H9 (cell line): ENCODE data around the gene SLC2A4. TPM values are rescaled to one million over a fixed set of nuclear protein-coding genes. Genes with fewer than 3 reads are reported as not detected.

Source experiments
- DNase-seq: peaks from one replicate; pipeline ENCODE4 v3.0.0-alpha.2; 2017
- H2AFZ ChIP-seq: one replicate; pipeline ENCODE4 v1.6.1; 2013; ENCODE audit warnings: mild to moderate bottlenecking, low read length, control low read depth, moderate library complexity
- H2AK5ac ChIP-seq: 2 replicates; pipeline ENCODE4 v1.6.1; 2013; ENCODE audit warnings: low read length, control low read depth, mixed read lengths; ENCODE audit not compliant: insufficient read length
- H2BK120ac ChIP-seq: one replicate; pipeline ENCODE4 v1.6.1; 2013; ENCODE audit warnings: low read depth, mild to moderate bottlenecking, low read length, control low read depth, inconsistent platforms; ENCODE audit not compliant: poor library complexity, severe bottlenecking
- H2BK12ac ChIP-seq: 2 replicates; pipeline ENCODE4 v1.6.1; 2013; ENCODE audit warnings: low read length, control low read depth, mixed read lengths, low read depth; ENCODE audit not compliant: insufficient read length
- H2BK15ac ChIP-seq: 2 replicates; pipeline ENCODE4 v1.6.1; 2013; ENCODE audit warnings: low read depth, low read length, control low read depth
- H2BK20ac ChIP-seq: one replicate; pipeline ENCODE4 v1.6.1; 2013; ENCODE audit warnings: low read depth, mild to moderate bottlenecking, low read length, control low read depth, inconsistent platforms; ENCODE audit not compliant: poor library complexity, severe bottlenecking
- H2BK5ac ChIP-seq: 2 replicates; pipeline ENCODE4 v1.6.1; 2013; ENCODE audit warnings: low read length, control low read depth, mixed read lengths; ENCODE audit not compliant: insufficient read length
- H3K14ac ChIP-seq: 2 replicates; pipeline ENCODE4 v1.6.1; 2013; ENCODE audit warnings: low read length, control low read depth; ENCODE audit not compliant: insufficient read depth
- H3K18ac ChIP-seq: 2 replicates; pipeline ENCODE4 v1.6.1; 2013; ENCODE audit warnings: low read depth, mild to moderate bottlenecking, mixed read lengths, low read length, control low read depth; ENCODE audit not compliant: insufficient read length
- H3K23ac ChIP-seq: 2 replicates; pipeline ENCODE4 v1.6.1; 2013; ENCODE audit warnings: low read length, control low read depth, mixed read lengths, low read depth; ENCODE audit not compliant: insufficient read length
- H3K23me2 ChIP-seq: 2 replicates; pipeline ENCODE4 v1.6.1; 2013; ENCODE audit warnings: low read depth, mild to moderate bottlenecking, mixed read lengths, low read length, control low read depth; ENCODE audit not compliant: insufficient read length, poor library complexity, severe bottlenecking
- H3K27ac ChIP-seq: 2 replicates; pipeline ENCODE4 v1.5.1; 2013; ENCODE audit warnings: low read length, control low read depth, mixed read lengths, low read depth; ENCODE audit not compliant: insufficient read length
- H3K27me3 ChIP-seq: 2 replicates; pipeline ENCODE4 v1.6.1; 2013; ENCODE audit warnings: low read length, control low read depth, inconsistent platforms; ENCODE audit not compliant: insufficient read depth
- H3K4ac ChIP-seq: 2 replicates; pipeline ENCODE4 v1.6.1; 2013; ENCODE audit warnings: low read depth, mild to moderate bottlenecking, control low read depth, inconsistent platforms, low read length, moderate library complexity
- H3K4me1 ChIP-seq: 2 replicates; pipeline ENCODE4 v1.6.1; 2013; ENCODE audit warnings: low read length, control low read depth, inconsistent platforms; ENCODE audit not compliant: insufficient read depth
- H3K4me2 ChIP-seq: 2 replicates; pipeline ENCODE4 v1.6.1; 2013; ENCODE audit warnings: low read length, control low read depth, mixed read lengths; ENCODE audit not compliant: insufficient read length, insufficient read depth
- H3K56ac ChIP-seq: 2 replicates; pipeline ENCODE4 v1.6.1; 2013; ENCODE audit warnings: low read depth, mild to moderate bottlenecking, mixed read lengths, low read length, control low read depth; ENCODE audit not compliant: insufficient read length
- H3K79me1 ChIP-seq: 2 replicates; pipeline ENCODE4 v1.6.1; 2013; ENCODE audit warnings: low read depth, mild to moderate bottlenecking, moderate library complexity, low read length, control low read depth, inconsistent platforms; ENCODE audit not compliant: insufficient read depth, poor library complexity, severe bottlenecking
- H3K79me2 ChIP-seq: 2 replicates; pipeline ENCODE4 v1.6.1; 2013; ENCODE audit warnings: low read length, control low read depth, inconsistent platforms; ENCODE audit not compliant: insufficient read depth
- H3K9ac ChIP-seq: 2 replicates; pipeline ENCODE4 v1.6.1; 2013; ENCODE audit warnings: low read length, control low read depth, mixed read lengths; ENCODE audit not compliant: insufficient read length; ENCODE audit errors: extremely low read depth
- H3K9me3 ChIP-seq: one replicate; pipeline ENCODE4 v1.6.1; 2013; ENCODE audit warnings: low read depth, low read length, inconsistent platforms; ENCODE audit not compliant: control insufficient read depth
- H3T11ph ChIP-seq: one replicate; pipeline ENCODE4 v1.6.1; 2013; ENCODE audit warnings: mild to moderate bottlenecking, low read length, control low read depth, inconsistent platforms
- H4K20me1 ChIP-seq: one replicate; pipeline ENCODE4 v1.6.1; 2013; ENCODE audit not compliant: control insufficient read depth, insufficient read length, insufficient read depth
- H4K5ac ChIP-seq: 2 replicates; pipeline ENCODE4 v1.6.1; 2013; ENCODE audit warnings: low read depth, mild to moderate bottlenecking, mixed read lengths, low read length, control low read depth; ENCODE audit not compliant: insufficient read length
- H4K8ac ChIP-seq: replicated peaks from 2 replicates; pipeline ENCODE4 v1.6.1; 2013; ENCODE audit warnings: low read length, control low read depth, mixed read lengths, low read depth; ENCODE audit not compliant: insufficient read length
- H4K91ac ChIP-seq: 2 replicates; pipeline ENCODE4 v1.6.1; 2013; ENCODE audit warnings: low read depth, mild to moderate bottlenecking, moderate library complexity, mixed read lengths, low read length, control low read depth; ENCODE audit not compliant: insufficient read length
- H3K27ac Mint-ChIP-seq, 3 experiments: 2 replicates in 2 of 3; 3 replicates in 1 of 3; pipeline ENCODE4 v1.8.0; 2020 to 2021; ENCODE audit warnings: mixed read lengths in 3 of 3, mild to moderate bottlenecking in 1 of 3, moderate library complexity in 1 of 3
- H3K27me3 Mint-ChIP-seq: 2 replicates; pipeline ENCODE4 v1.8.0; 2021; ENCODE audit warnings: low read depth, mild to moderate bottlenecking, moderate library complexity, mixed read lengths
- H3K36me3 Mint-ChIP-seq, 3 experiments: 2 replicates in 2 of 3; 3 replicates in 1 of 3; pipeline ENCODE4 v1.8.0; 2020 to 2021; ENCODE audit warnings: low read depth in 3 of 3, mixed read lengths in 3 of 3; ENCODE audit not compliant: insufficient read depth in 1 of 3
- H3K4me1 Mint-ChIP-seq, 2 experiments: 2 replicates each; pipeline ENCODE4 v1.8.0; 2020; ENCODE audit warnings: mixed read lengths in 2 of 2
- H3K4me3 Mint-ChIP-seq, 2 experiments: 2 replicates in 1 of 2; 3 replicates in 1 of 2; pipeline ENCODE4 v1.8.0; 2020 to 2021; ENCODE audit warnings: mild to moderate bottlenecking in 2 of 2, mixed read lengths in 2 of 2, moderate library complexity in 1 of 2
- H3K9me3 Mint-ChIP-seq, 2 experiments: 2 replicates in 1 of 2; 3 replicates in 1 of 2; pipeline ENCODE4 v1.8.0; 2020; ENCODE audit warnings: mild to moderate bottlenecking in 2 of 2, mixed read lengths in 2 of 2, moderate library complexity in 1 of 2
- WGBS: extraction: QIAGEN DNeasy Blood & Tissue Kit; methylation state at CpG from one replicate; pipeline ENCODE4 v1.1.7; 2013; ENCODE audit warnings: missing lambda C conversion rate, low lambda C conversion rate, mixed read lengths; ENCODE audit not compliant: insufficient read length; ENCODE audit errors: extremely low coverage; 5-methylcytosine and 5-hydroxymethylcytosine counted together
- total RNA-seq: library from RNA; stranded (reverse); gene quantifications from 2 replicates; pipeline ENCODE4 v1.2.1, GENCODE V29; 2021
- TF ChIP-seq, protein P1 (sequence below): fragments of 200-600 bp; sonication (generic); conservative IDR thresholded peaks from 3 replicates; pipeline ENCODE4 v1.8.0; 2021; ENCODE audit warnings: antibody characterized with exemption, mild to moderate bottlenecking

The SLC2A4 gene
- total RNA-seq, 1 experiment from 2014 or later, result 4.4 TPM

DNA sequence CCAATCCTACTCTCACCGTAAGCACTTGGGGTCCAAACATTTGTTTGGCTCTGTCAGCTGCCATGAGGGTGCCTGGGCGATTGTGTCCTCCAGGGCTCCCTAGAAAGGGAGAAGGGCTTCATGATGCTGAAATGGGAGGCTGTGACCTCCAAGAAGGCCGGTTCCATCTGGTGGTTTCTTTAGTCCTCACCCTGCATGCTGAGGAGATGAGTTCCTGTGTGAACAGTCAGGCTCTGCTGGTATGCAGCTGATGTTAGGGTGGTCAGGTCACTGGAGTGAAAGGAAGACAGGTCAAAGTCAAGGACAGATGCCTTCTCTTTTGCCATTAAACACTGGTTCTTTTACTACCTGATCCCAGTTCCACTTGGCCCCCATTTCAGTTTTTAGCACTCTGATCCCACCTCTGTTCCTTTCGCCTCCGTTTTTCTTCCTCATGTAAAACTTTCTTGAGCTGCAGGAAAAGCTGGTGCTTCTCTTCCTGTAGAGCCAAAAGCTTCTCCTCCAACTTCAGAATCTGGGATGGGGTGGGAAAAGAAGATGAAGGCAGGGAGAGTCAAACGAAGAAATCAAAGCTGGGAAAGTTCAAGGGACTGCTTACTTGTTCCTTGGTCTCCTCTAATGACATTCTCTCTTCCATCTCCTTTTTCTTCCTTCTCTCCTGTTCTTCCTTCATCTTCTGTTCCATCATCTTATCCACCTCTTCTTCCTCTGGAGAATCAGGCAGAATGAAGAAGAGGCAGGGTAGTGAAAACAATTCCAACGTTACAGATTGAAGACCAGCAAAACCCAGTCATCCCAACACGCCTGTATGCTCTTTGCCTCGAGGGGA, 32.6 kb downstream of the SLC2A4 start:
- Histone ChIP-seq H4K5ac (no peak overlapping the region), H3K18ac (no peak overlapping the region), H3T11ph (no peak overlapping the region), H4K20me1 (no peaks in the 10 kb centered on the region), H2AFZ (no peak overlapping the region), H3K27me3 (no peaks in the 10 kb centered on the region), H3K79me1 (no peaks in the 10 kb centered on the region), H3K14ac (no peak overlapping the region; the same call in 1 of the 2 replicates), H2BK15ac (no peak overlapping the region), H2BK120ac (no peak overlapping the region), H3K23me2 (peaks cover 10% of the 10 kb centered on the region), H3K56ac (no peak overlapping the region), H3K23ac (no peak overlapping the region), H3K79me2 (peaks cover 11% of the 10 kb centered on the region), H2BK20ac (no peak overlapping the region), H3K4me1 (peaks cover 1% of the 10 kb centered on the region; the same call in 1 of the 2 replicates), H2BK12ac (no peak overlapping the region), H3K9ac (peak overlapping the region; percentile 9), H4K91ac (no peak overlapping the region), H2AK5ac (no peak overlapping the region), H2BK5ac (no peak overlapping the region), H4K8ac (no peak overlapping the region), H3K4ac (no peak overlapping the region), H3K4me2 (peak overlapping the region; percentile 61), H3K9me3 (no peaks in the 10 kb centered on the region), H3K27ac (no peak overlapping the region)
- H3K36me3 Mint-ChIP-seq, result peaks cover 55 to 83% (median 82%) of the 10 kb centered on the region in 3 experiments
- H3K9me3 Mint-ChIP-seq, result no peaks in the 10 kb centered on the region; a peak in 1 of 5 replicates
- TF ChIP-seq, protein P1, sequence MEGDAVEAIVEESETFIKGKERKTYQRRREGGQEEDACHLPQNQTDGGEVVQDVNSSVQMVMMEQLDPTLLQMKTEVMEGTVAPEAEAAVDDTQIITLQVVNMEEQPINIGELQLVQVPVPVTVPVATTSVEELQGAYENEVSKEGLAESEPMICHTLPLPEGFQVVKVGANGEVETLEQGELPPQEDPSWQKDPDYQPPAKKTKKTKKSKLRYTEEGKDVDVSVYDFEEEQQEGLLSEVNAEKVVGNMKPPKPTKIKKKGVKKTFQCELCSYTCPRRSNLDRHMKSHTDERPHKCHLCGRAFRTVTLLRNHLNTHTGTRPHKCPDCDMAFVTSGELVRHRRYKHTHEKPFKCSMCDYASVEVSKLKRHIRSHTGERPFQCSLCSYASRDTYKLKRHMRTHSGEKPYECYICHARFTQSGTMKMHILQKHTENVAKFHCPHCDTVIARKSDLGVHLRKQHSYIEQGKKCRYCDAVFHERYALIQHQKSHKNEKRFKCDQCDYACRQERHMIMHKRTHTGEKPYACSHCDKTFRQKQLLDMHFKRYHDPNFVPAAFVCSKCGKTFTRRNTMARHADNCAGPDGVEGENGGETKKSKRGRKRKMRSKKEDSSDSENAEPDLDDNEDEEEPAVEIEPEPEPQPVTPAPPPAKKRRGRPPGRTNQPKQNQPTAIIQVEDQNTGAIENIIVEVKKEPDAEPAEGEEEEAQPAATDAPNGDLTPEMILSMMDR, result no peak
- peak overlapping the region; percentile 71 to 87 for H3K4me3 Mint-ChIP-seq
- peak overlapping the region in 2 of 3 experiments; percentile 86 to 93; a peak in 5 of 7 replicates for H3K27ac Mint-ChIP-seq
- WGBS, result no CpG with 5 or more reads among the region's 9 CpGs
- no peaks in the 10 kb centered on the region; the same call in 1 of the 2 replicates for H3K27me3 Mint-ChIP-seq
- peaks cover 34% of the 10 kb centered on the region in 2 experiments for H3K4me1 Mint-ChIP-seq
- DNase-seq, result no peak
